ENCODE data around the gene SERPINA4.

GRCh38 chr14:94596361-94596760 is 35.1 kb downstream of the SERPINA4 start:
- TF ChIP-seq CTCF (IDR thresholded peaks at IDR 0.05; ENCODE audit: insufficient read depth, low read depth, low read length) (no peak), EZH2 (IDR thresholded peaks at IDR 0.05; ENCODE audit: insufficient read depth, low read length) (no peak)

Data from astrocyte (in vitro differentiated cells and primary cell).